HCT116 (cell line): Measurements from ENCODE around the gene KIF13A.

Experiments
- ELF1 ChIP-seq: IDR thresholded peaks from 2 replicates; pipeline ENCODE4 v1.6.1; 2012; ENCODE audit warnings: low read depth, borderline replicate concordance
- EZH2 ChIP-seq: fragments of 200-600 bp; sonication (generic); IDR thresholded peaks from 2 replicates; pipeline ENCODE4 v1.6.1; 2017; ENCODE audit warnings: antibody characterized with exemption, mixed run types
- EZH2phosphoT487 ChIP-seq: fragments of 200-600 bp; IDR thresholded peaks from 2 replicates; pipeline ENCODE4 v1.6.1; 2018; ENCODE audit warnings: antibody characterized with exemption, borderline replicate concordance
- JUND ChIP-seq: IDR thresholded peaks from 2 replicates; pipeline ENCODE4 v1.6.1; 2012
- POLR2A ChIP-seq: IDR thresholded peaks from 2 replicates; pipeline ENCODE4 v1.7.0; 2011; ENCODE audit warnings: borderline replicate concordance; ENCODE audit not compliant: insufficient read depth, insufficient read length; ENCODE audit errors: extremely low read depth
- POLR2AphosphoS5 ChIP-seq: IDR thresholded peaks from 2 replicates; pipeline ENCODE4 v1.6.1; 2011; ENCODE audit warnings: mild to moderate bottlenecking, low read depth, low read length, moderate library complexity
- RAD21 ChIP-seq: IDR thresholded peaks from 2 replicates; pipeline ENCODE4 v1.6.1; 2012; ENCODE audit warnings: low read depth, mild to moderate bottlenecking
- REST ChIP-seq: IDR thresholded peaks from 2 replicates; pipeline ENCODE4 v1.6.1; 2012; ENCODE audit warnings: low read depth
- SIN3A ChIP-seq: IDR thresholded peaks from 2 replicates; pipeline ENCODE4 v1.6.1; 2012; ENCODE audit warnings: low read depth
- SP1 ChIP-seq: IDR thresholded peaks from 2 replicates; pipeline ENCODE4 v1.6.1; 2012; ENCODE audit warnings: low read depth
- SRF ChIP-seq: IDR thresholded peaks from 2 replicates; pipeline ENCODE4 v1.6.1; 2012; ENCODE audit warnings: low read depth
- ZNF274 ChIP-seq: fragments of 200-500 bp; sonication (Bioruptor generic); IDR thresholded peaks from 2 replicates; pipeline ENCODE4 v1.6.1; 2014; ENCODE audit warnings: mild to moderate bottlenecking, low read depth, low read length, inconsistent platforms
- TF ChIP-seq, protein P1 (sequence below), 3 experiments: fragments of 200-600 bp in 1 of 3; sonication (generic) in 1 of 3; IDR thresholded peaks in 2 of 3; conservative IDR thresholded peaks in 1 of 3; 2 replicates each; pipeline ENCODE4 v1.5.1; 2012 to 2017; ENCODE audit warnings: low read depth in 2 of 3, low read length in 2 of 3, antibody characterized with exemption in 1 of 3, borderline replicate concordance in 1 of 3, control low read depth in 1 of 3, mild to moderate bottlenecking in 1 of 3, mixed read lengths in 1 of 3, mixed run types in 1 of 3, moderate library complexity in 1 of 3; ENCODE audit not compliant: insufficient read depth in 1 of 3
- TF ChIP-seq, protein P2 (sequence below): IDR thresholded peaks from 2 replicates; pipeline ENCODE4 v1.6.1; 2012

DNA sequence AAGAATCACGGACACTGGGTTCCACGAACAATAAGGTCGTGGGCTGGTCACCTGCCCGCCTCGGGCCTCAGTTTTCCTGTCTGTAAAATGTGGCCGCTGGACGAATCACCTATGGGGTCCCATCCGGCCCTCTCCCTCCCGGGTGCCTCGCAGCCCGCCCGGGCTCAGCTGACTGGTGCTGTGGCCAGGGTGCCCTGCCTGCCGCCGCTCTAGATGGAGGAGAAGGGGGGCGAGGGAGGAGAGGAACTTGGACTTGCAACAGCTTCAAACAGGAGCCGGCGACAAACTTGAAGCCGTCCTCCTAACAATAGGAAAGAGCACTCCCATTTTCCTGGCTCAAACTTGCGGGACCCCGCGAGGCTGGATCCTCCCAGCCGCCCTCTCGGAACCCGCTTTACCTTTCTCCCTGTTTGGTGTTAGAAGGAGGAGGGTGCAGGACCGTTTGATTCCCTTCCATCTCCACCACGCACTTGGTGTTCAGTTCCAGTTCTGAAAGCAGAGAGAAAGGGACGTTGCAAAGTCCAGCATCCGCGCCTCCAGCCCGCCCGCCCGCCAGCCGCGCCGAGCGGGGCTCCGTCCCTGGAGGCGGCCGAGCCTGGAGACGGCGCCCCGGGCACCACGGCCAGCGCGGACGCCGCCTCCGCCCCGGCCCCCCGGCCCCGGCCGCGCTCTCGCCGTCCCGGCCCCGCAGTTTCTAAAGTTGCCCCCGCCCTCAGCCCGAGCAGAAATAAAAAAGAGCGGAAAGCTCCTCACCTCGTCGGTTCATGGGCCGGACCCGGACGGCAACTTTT, 584 bp downstream of the KIF13A start:
- no peak for TF ChIP-seq POLR2AphosphoS5
- TF ChIP-seq RAD21 = no peak
- TF ChIP-seq, protein P1, sequence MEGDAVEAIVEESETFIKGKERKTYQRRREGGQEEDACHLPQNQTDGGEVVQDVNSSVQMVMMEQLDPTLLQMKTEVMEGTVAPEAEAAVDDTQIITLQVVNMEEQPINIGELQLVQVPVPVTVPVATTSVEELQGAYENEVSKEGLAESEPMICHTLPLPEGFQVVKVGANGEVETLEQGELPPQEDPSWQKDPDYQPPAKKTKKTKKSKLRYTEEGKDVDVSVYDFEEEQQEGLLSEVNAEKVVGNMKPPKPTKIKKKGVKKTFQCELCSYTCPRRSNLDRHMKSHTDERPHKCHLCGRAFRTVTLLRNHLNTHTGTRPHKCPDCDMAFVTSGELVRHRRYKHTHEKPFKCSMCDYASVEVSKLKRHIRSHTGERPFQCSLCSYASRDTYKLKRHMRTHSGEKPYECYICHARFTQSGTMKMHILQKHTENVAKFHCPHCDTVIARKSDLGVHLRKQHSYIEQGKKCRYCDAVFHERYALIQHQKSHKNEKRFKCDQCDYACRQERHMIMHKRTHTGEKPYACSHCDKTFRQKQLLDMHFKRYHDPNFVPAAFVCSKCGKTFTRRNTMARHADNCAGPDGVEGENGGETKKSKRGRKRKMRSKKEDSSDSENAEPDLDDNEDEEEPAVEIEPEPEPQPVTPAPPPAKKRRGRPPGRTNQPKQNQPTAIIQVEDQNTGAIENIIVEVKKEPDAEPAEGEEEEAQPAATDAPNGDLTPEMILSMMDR (IDR thresholded peaks at IDR 0.05 in 2 of 3, conservative IDR thresholded peaks at IDR 0.05 in 1 of 3; ENCODE audit: borderline replicate concordance in 1 of 3, insufficient read depth in 1 of 3, low read depth in 2 of 3, low read length in 2 of 3) = no peak
- TF ChIP-seq ELF1 = no peak
- TF ChIP-seq EZH2 = no peak
- TF ChIP-seq EZH2phosphoT487 = no peak
- no peak for TF ChIP-seq SP1
- no peak for TF ChIP-seq REST
- peak; percentile 5 for TF ChIP-seq POLR2A
- no peak for TF ChIP-seq JUND
- no peak for TF ChIP-seq ZNF274
- TF ChIP-seq SIN3A = no peak
- TF ChIP-seq SRF = no peak
- TF ChIP-seq, protein P2, sequence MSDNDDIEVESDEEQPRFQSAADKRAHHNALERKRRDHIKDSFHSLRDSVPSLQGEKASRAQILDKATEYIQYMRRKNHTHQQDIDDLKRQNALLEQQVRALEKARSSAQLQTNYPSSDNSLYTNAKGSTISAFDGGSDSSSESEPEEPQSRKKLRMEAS = no peak
